Mesothelial cell of epicardium (in vitro differentiated cells): ENCODE measurements around the gene MYCBPAP. TPM values are rescaled to one million over a fixed set of nuclear protein-coding genes. Genes with fewer than 3 reads are reported as not detected.

ENCODE experiments used
- DNase-seq, 2 experiments: peaks; one replicate each; pipeline ENCODE4 v3.0.0; 2021; ENCODE audit warnings: low spot score in 2 of 2; ENCODE audit not compliant: unreplicated experiment in 2 of 2
- H3K27ac Mint-ChIP-seq: 2 replicates; pipeline ENCODE4 v1.8.0; 2021; ENCODE audit warnings: mixed read lengths
- H3K27me3 Mint-ChIP-seq: 2 replicates; pipeline ENCODE4 v1.8.0; 2021; ENCODE audit warnings: low read depth, mixed read lengths
- H3K36me3 Mint-ChIP-seq: 2 replicates; pipeline ENCODE4 v1.8.0; 2021; ENCODE audit warnings: mixed read lengths
- H3K4me1 Mint-ChIP-seq: 2 replicates; pipeline ENCODE4 v1.8.0; 2021; ENCODE audit warnings: mixed read lengths
- H3K4me3 Mint-ChIP-seq: 2 replicates; pipeline ENCODE4 v1.8.0; 2021; ENCODE audit warnings: mild to moderate bottlenecking, moderate library complexity, mixed read lengths
- H3K9me3 Mint-ChIP-seq: 2 replicates; pipeline ENCODE4 v1.8.0; 2021; ENCODE audit warnings: mixed read lengths
- CTCF ChIP-seq: fragments of 200-600 bp; sonication (generic); IDR thresholded peaks from one replicate; pipeline ENCODE4 v1.5.0; 2021; ENCODE audit warnings: antibody characterized with exemption; ENCODE audit not compliant: unreplicated experiment
- total RNA-seq: library from RNA; stranded (reverse); gene quantifications from 3 replicates; pipeline ENCODE4 v1.2.1, GENCODE V29; 2021

MYCBPAP gene
- total RNA-seq, 1 donor from 2014 or later: 5.1 TPM

DNA sequence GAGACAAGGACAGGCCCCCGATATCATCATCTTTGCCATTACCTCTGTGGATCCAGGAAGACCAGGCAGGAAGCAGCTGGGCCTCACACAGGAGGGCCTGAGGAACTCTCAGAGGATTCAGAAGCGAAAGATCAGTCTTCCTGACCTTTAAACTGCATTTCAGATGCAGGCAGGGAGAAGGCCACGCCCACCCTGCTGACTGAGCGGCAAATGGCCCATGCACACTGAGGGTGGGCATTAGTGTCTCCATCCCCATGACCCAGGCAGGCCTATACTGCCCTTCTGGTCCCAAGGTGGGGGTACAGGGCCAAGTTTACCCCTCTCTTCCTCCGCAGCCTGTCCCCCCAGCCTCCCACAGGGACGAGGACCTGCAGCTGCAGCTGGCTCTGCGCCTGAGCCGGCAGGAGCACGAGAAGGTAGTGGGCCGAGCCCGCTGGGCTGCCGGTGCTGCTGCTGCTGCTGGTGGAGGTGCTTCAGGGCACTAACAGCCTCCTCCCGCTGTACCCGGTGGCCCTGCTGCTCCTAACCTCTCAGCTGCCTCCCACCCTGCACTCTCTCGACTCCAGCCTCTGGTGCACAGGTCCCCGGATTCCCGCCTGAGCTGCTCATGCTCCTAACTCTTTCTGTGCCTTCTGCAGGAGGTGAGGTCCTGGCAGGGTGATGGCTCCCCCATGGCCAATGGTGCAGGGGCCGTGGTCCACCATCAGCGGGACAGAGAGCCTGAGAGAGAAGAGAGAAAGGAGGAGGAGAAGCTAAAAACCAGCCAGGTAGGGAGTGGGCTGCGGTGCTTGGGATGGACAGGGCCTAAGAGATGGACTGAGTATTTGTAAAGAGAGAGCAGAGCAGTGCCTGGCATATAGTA lies 30.5 kb downstream of the MYCBPAP start:
- peaks cover 34% of the 10 kb centered on the region for H3K4me1 Mint-ChIP-seq
- H3K27ac Mint-ChIP-seq: no peak overlapping the region
- H3K27me3 Mint-ChIP-seq: peaks cover under 1% of the 10 kb centered on the region
- no peaks in the 10 kb centered on the region for H3K9me3 Mint-ChIP-seq
- TF ChIP-seq CTCF: no peak
- peaks cover 8% of the 10 kb centered on the region for H3K36me3 Mint-ChIP-seq
- no peak overlapping the region for H3K4me3 Mint-ChIP-seq
- DNase-seq: no peak

- H3K27me3 Mint-ChIP-seq: no peaks in the 10 kb centered on the region
- no peak overlapping the region for H3K4me3 Mint-ChIP-seq
- peaks cover 8% of the 10 kb centered on the region for H3K36me3 Mint-ChIP-seq
- H3K27ac Mint-ChIP-seq: no peak overlapping the region
- no peak for TF ChIP-seq CTCF
- H3K9me3 Mint-ChIP-seq: no peaks in the 10 kb centered on the region
- DNase-seq: no peak
- peaks cover 23% of the 10 kb centered on the region for H3K4me1 Mint-ChIP-seq
These were observed 31.7 kb downstream of the MYCBPAP start for GRCh38 chr17:50539762-50540559.

GRCh38 chr17:50540560-50541401 lies 32.5 kb downstream of the MYCBPAP start:
- Mint-ChIP-seq H3K4me1 (peaks cover 16% of the 10 kb centered on the region), H3K36me3 (peaks cover 8% of the 10 kb centered on the region), H3K27ac (no peak overlapping the region), H3K9me3 (no peaks in the 10 kb centered on the region), H3K4me3 (peak overlapping the region; percentile 66), H3K27me3 (no peaks in the 10 kb centered on the region)
- no peak for TF ChIP-seq CTCF
- no peak for DNase-seq

- H3K4me3 Mint-ChIP-seq: peak overlapping the region; percentile 66
These were observed 33.1 kb downstream of the MYCBPAP start for GRCh38 chr17:50541402-50541715.

More at GRCh38 chr17:50541402-50541715, 33.1 kb downstream of the MYCBPAP start:
- Mint-ChIP-seq H3K27me3 (peaks cover 3% of the 10 kb centered on the region), H3K27ac (no peak overlapping the region), H3K36me3 (peaks cover 4% of the 10 kb centered on the region), H3K9me3 (no peaks in the 10 kb centered on the region), H3K4me1 (peaks cover 16% of the 10 kb centered on the region)
- no peak for TF ChIP-seq CTCF
- no peak for DNase-seq
